D341Med (cell line): ENCODE results near the gene MYO9A.

Source experiments
- DNase-seq: peaks from one replicate; pipeline ENCODE4 v3.0.0; 2012; ENCODE audit warnings: low spot score

The MYO9A gene

GRCh38 chr15:71782422-71783165 is 335.4 kb downstream of the MYO9A start:
- no peak for DNase-seq

GRCh38 chr15:71781965-71782265 is 336.0 kb downstream of the MYO9A start:
- DNase-seq = no peak

GRCh38 chr15:71781179-71781964 is 336.6 kb downstream of the MYO9A start:
- no peak for DNase-seq

- DNase-seq = peak; percentile 77
Measured at GRCh38 chr15:71780115-71780976, 337.6 kb downstream of the MYO9A start.

GRCh38 chr15:71779073-71779797 is 338.7 kb downstream of the MYO9A start:
- DNase-seq = no peak

GRCh38 chr15:71777216-71777943 is 340.6 kb downstream of the MYO9A start:
- DNase-seq = no peak

GRCh38 chr15:71776304-71776703 is 341.6 kb downstream of the MYO9A start:
- no peak for DNase-seq

- DNase-seq = no peak
Measured at GRCh38 chr15:71775856-71776255, 342.1 kb downstream of the MYO9A start.

- no peak for DNase-seq
Measured at GRCh38 chr15:71773206-71773859, 344.6 kb downstream of the MYO9A start.
